H9 (cell line): ENCODE data around the gene ATRIP. TPM values are rescaled to one million over a fixed set of nuclear protein-coding genes. Genes with fewer than 3 reads are reported as not detected.

Experiments
- DNase-seq: peaks from one replicate; pipeline ENCODE4 v3.0.0-alpha.2; 2017
- H2AFZ ChIP-seq: one replicate; pipeline ENCODE4 v1.6.1; 2013; ENCODE audit warnings: mild to moderate bottlenecking, low read length, control low read depth, moderate library complexity
- H2AK5ac ChIP-seq: 2 replicates; pipeline ENCODE4 v1.6.1; 2013; ENCODE audit warnings: low read length, control low read depth, mixed read lengths; ENCODE audit not compliant: insufficient read length
- H2BK120ac ChIP-seq: one replicate; pipeline ENCODE4 v1.6.1; 2013; ENCODE audit warnings: low read depth, mild to moderate bottlenecking, low read length, control low read depth, inconsistent platforms; ENCODE audit not compliant: poor library complexity, severe bottlenecking
- H2BK12ac ChIP-seq: 2 replicates; pipeline ENCODE4 v1.6.1; 2013; ENCODE audit warnings: low read length, control low read depth, mixed read lengths, low read depth; ENCODE audit not compliant: insufficient read length
- H2BK15ac ChIP-seq: 2 replicates; pipeline ENCODE4 v1.6.1; 2013; ENCODE audit warnings: low read depth, low read length, control low read depth
- H2BK20ac ChIP-seq: one replicate; pipeline ENCODE4 v1.6.1; 2013; ENCODE audit warnings: low read depth, mild to moderate bottlenecking, low read length, control low read depth, inconsistent platforms; ENCODE audit not compliant: poor library complexity, severe bottlenecking
- H2BK5ac ChIP-seq: 2 replicates; pipeline ENCODE4 v1.6.1; 2013; ENCODE audit warnings: low read length, control low read depth, mixed read lengths; ENCODE audit not compliant: insufficient read length
- H3K14ac ChIP-seq: 2 replicates; pipeline ENCODE4 v1.6.1; 2013; ENCODE audit warnings: low read length, control low read depth; ENCODE audit not compliant: insufficient read depth
- H3K18ac ChIP-seq: 2 replicates; pipeline ENCODE4 v1.6.1; 2013; ENCODE audit warnings: low read depth, mild to moderate bottlenecking, mixed read lengths, low read length, control low read depth; ENCODE audit not compliant: insufficient read length
- H3K23ac ChIP-seq: 2 replicates; pipeline ENCODE4 v1.6.1; 2013; ENCODE audit warnings: low read length, control low read depth, mixed read lengths, low read depth; ENCODE audit not compliant: insufficient read length
- H3K23me2 ChIP-seq: 2 replicates; pipeline ENCODE4 v1.6.1; 2013; ENCODE audit warnings: low read depth, mild to moderate bottlenecking, mixed read lengths, low read length, control low read depth; ENCODE audit not compliant: insufficient read length, poor library complexity, severe bottlenecking
- H3K27ac ChIP-seq: 2 replicates; pipeline ENCODE4 v1.5.1; 2013; ENCODE audit warnings: low read length, control low read depth, mixed read lengths, low read depth; ENCODE audit not compliant: insufficient read length
- H3K27me3 ChIP-seq: 2 replicates; pipeline ENCODE4 v1.6.1; 2013; ENCODE audit warnings: low read length, control low read depth, inconsistent platforms; ENCODE audit not compliant: insufficient read depth
- H3K4ac ChIP-seq: 2 replicates; pipeline ENCODE4 v1.6.1; 2013; ENCODE audit warnings: low read depth, mild to moderate bottlenecking, control low read depth, inconsistent platforms, low read length, moderate library complexity
- H3K4me1 ChIP-seq: 2 replicates; pipeline ENCODE4 v1.6.1; 2013; ENCODE audit warnings: low read length, control low read depth, inconsistent platforms; ENCODE audit not compliant: insufficient read depth
- H3K4me2 ChIP-seq: 2 replicates; pipeline ENCODE4 v1.6.1; 2013; ENCODE audit warnings: low read length, control low read depth, mixed read lengths; ENCODE audit not compliant: insufficient read length, insufficient read depth
- H3K56ac ChIP-seq: 2 replicates; pipeline ENCODE4 v1.6.1; 2013; ENCODE audit warnings: low read depth, mild to moderate bottlenecking, mixed read lengths, low read length, control low read depth; ENCODE audit not compliant: insufficient read length
- H3K79me1 ChIP-seq: 2 replicates; pipeline ENCODE4 v1.6.1; 2013; ENCODE audit warnings: low read depth, mild to moderate bottlenecking, moderate library complexity, low read length, control low read depth, inconsistent platforms; ENCODE audit not compliant: insufficient read depth, poor library complexity, severe bottlenecking
- H3K79me2 ChIP-seq: 2 replicates; pipeline ENCODE4 v1.6.1; 2013; ENCODE audit warnings: low read length, control low read depth, inconsistent platforms; ENCODE audit not compliant: insufficient read depth
- H3K9ac ChIP-seq: 2 replicates; pipeline ENCODE4 v1.6.1; 2013; ENCODE audit warnings: low read length, control low read depth, mixed read lengths; ENCODE audit not compliant: insufficient read length; ENCODE audit errors: extremely low read depth
- H3K9me3 ChIP-seq: one replicate; pipeline ENCODE4 v1.6.1; 2013; ENCODE audit warnings: low read depth, low read length, inconsistent platforms; ENCODE audit not compliant: control insufficient read depth
- H3T11ph ChIP-seq: one replicate; pipeline ENCODE4 v1.6.1; 2013; ENCODE audit warnings: mild to moderate bottlenecking, low read length, control low read depth, inconsistent platforms
- H4K20me1 ChIP-seq: one replicate; pipeline ENCODE4 v1.6.1; 2013; ENCODE audit not compliant: control insufficient read depth, insufficient read length, insufficient read depth
- H4K5ac ChIP-seq: 2 replicates; pipeline ENCODE4 v1.6.1; 2013; ENCODE audit warnings: low read depth, mild to moderate bottlenecking, mixed read lengths, low read length, control low read depth; ENCODE audit not compliant: insufficient read length
- H4K8ac ChIP-seq: replicated peaks from 2 replicates; pipeline ENCODE4 v1.6.1; 2013; ENCODE audit warnings: low read length, control low read depth, mixed read lengths, low read depth; ENCODE audit not compliant: insufficient read length
- H4K91ac ChIP-seq: 2 replicates; pipeline ENCODE4 v1.6.1; 2013; ENCODE audit warnings: low read depth, mild to moderate bottlenecking, moderate library complexity, mixed read lengths, low read length, control low read depth; ENCODE audit not compliant: insufficient read length
- H3K27ac Mint-ChIP-seq, 3 experiments: 2 replicates in 2 of 3; 3 replicates in 1 of 3; pipeline ENCODE4 v1.8.0; 2020 to 2021; ENCODE audit warnings: mixed read lengths in 3 of 3, mild to moderate bottlenecking in 1 of 3, moderate library complexity in 1 of 3
- H3K27me3 Mint-ChIP-seq: 2 replicates; pipeline ENCODE4 v1.8.0; 2021; ENCODE audit warnings: low read depth, mild to moderate bottlenecking, moderate library complexity, mixed read lengths
- H3K36me3 Mint-ChIP-seq, 3 experiments: 2 replicates in 2 of 3; 3 replicates in 1 of 3; pipeline ENCODE4 v1.8.0; 2020 to 2021; ENCODE audit warnings: low read depth in 3 of 3, mixed read lengths in 3 of 3; ENCODE audit not compliant: insufficient read depth in 1 of 3
- H3K4me1 Mint-ChIP-seq, 2 experiments: 2 replicates each; pipeline ENCODE4 v1.8.0; 2020; ENCODE audit warnings: mixed read lengths in 2 of 2
- H3K4me3 Mint-ChIP-seq, 2 experiments: 2 replicates in 1 of 2; 3 replicates in 1 of 2; pipeline ENCODE4 v1.8.0; 2020 to 2021; ENCODE audit warnings: mild to moderate bottlenecking in 2 of 2, mixed read lengths in 2 of 2, moderate library complexity in 1 of 2
- H3K9me3 Mint-ChIP-seq, 2 experiments: 2 replicates in 1 of 2; 3 replicates in 1 of 2; pipeline ENCODE4 v1.8.0; 2020; ENCODE audit warnings: mild to moderate bottlenecking in 2 of 2, mixed read lengths in 2 of 2, moderate library complexity in 1 of 2
- WGBS: extraction: QIAGEN DNeasy Blood & Tissue Kit; methylation state at CpG from one replicate; pipeline ENCODE4 v1.1.7; 2013; ENCODE audit warnings: missing lambda C conversion rate, low lambda C conversion rate, mixed read lengths; ENCODE audit not compliant: insufficient read length; ENCODE audit errors: extremely low coverage; 5-methylcytosine and 5-hydroxymethylcytosine counted together
- total RNA-seq: library from RNA; stranded (reverse); gene quantifications from 2 replicates; pipeline ENCODE4 v1.2.1, GENCODE V29; 2021
- TF ChIP-seq, protein P1 (sequence below): fragments of 200-600 bp; sonication (generic); conservative IDR thresholded peaks from 3 replicates; pipeline ENCODE4 v1.8.0; 2021; ENCODE audit warnings: antibody characterized with exemption, mild to moderate bottlenecking

ATRIP gene
- total RNA-seq, 1 experiment from 2014 or later = 16.3 TPM

DNA sequence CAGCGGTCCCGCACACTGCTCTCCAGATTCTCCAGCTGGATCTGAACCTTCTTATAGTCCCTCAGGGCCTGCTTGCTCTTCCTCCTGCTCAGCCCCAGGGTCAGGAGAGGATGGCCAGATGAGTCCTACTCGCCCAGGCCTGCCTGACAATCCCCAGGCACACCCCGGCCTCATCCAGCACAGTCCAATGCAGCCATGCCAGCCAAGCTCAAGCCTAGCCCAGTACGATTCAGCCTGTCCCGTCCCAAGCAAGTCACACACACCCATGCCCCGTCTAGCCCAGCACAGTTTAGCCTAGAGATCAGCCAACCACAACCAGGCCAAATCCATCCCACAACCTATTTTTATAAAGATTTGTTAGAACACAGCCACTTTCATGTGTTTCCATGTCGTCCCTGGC is 33.5 kb upstream of the ATRIP start:
- H3K9ac ChIP-seq = no peak overlapping the region
- Mint-ChIP-seq H3K27me3 (no peaks in the 10 kb centered on the region; the same call in 1 of the 2 replicates), H3K9me3 (no peaks in the 10 kb centered on the region), H3K4me3 (no peak overlapping the region; a peak in 1 of 5 replicates), H3K4me1 (no peaks in the 10 kb centered on the region), H3K27ac (peak overlapping the region in 2 of 3 experiments; percentile 59 to 73; a peak in 4 of 7 replicates), H3K36me3 (peaks cover 55 to 99% (median 97%) of the 10 kb centered on the region in 3 experiments)
- H4K91ac ChIP-seq = no peak overlapping the region
- TF ChIP-seq, protein P1, sequence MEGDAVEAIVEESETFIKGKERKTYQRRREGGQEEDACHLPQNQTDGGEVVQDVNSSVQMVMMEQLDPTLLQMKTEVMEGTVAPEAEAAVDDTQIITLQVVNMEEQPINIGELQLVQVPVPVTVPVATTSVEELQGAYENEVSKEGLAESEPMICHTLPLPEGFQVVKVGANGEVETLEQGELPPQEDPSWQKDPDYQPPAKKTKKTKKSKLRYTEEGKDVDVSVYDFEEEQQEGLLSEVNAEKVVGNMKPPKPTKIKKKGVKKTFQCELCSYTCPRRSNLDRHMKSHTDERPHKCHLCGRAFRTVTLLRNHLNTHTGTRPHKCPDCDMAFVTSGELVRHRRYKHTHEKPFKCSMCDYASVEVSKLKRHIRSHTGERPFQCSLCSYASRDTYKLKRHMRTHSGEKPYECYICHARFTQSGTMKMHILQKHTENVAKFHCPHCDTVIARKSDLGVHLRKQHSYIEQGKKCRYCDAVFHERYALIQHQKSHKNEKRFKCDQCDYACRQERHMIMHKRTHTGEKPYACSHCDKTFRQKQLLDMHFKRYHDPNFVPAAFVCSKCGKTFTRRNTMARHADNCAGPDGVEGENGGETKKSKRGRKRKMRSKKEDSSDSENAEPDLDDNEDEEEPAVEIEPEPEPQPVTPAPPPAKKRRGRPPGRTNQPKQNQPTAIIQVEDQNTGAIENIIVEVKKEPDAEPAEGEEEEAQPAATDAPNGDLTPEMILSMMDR = no peak
- H3K79me2 ChIP-seq = no peaks in the 10 kb centered on the region
- H4K5ac ChIP-seq = no peak overlapping the region
- no peak overlapping the region for H2BK20ac ChIP-seq
- DNase-seq = no peak
- H3K4me1 ChIP-seq = no peaks in the 10 kb centered on the region
- H2BK12ac ChIP-seq = no peak overlapping the region
- no peak overlapping the region for H3K27ac ChIP-seq
- no peaks in the 10 kb centered on the region for H3K27me3 ChIP-seq
- H3T11ph ChIP-seq = no peak overlapping the region
- no peak overlapping the region for H2BK120ac ChIP-seq
- no peak overlapping the region for H3K23ac ChIP-seq
- H3K56ac ChIP-seq = no peak overlapping the region
- H2AFZ ChIP-seq = no peak overlapping the region
- no peak overlapping the region for H2BK15ac ChIP-seq
- no CpG with 5 or more reads among the region's 8 CpGs for WGBS
- no peaks in the 10 kb centered on the region for H3K79me1 ChIP-seq
- H3K4ac ChIP-seq = no peak overlapping the region
- H3K4me2 ChIP-seq = no peak overlapping the region
- H3K18ac ChIP-seq = no peak overlapping the region
- H3K9me3 ChIP-seq = no peaks in the 10 kb centered on the region
- no peak overlapping the region for H3K14ac ChIP-seq
- no peaks in the 10 kb centered on the region for H4K20me1 ChIP-seq
- H2AK5ac ChIP-seq = no peak overlapping the region
- H2BK5ac ChIP-seq = no peak overlapping the region
- no peak overlapping the region for H4K8ac ChIP-seq
- H3K23me2 ChIP-seq = no peaks in the 10 kb centered on the region
